Caco-2 (cell line): ENCODE data around the gene ZPLD1. TPM values are rescaled to one million over a fixed set of nuclear protein-coding genes. Genes with fewer than 3 reads are reported as not detected.

ENCODE experiments used
- BruUV-seq: library from RNA; stranded (reverse); fragments of 400-500 nt; replicated peaks from 2 replicates; lab custom pipeline; 2021; lab: Mats Ljungman, UMichigan
- CTCF ChIA-PET: fragments of 300-600 bp; sonication (Branson Sonifier 250); formaldehyde crosslinking; loops from one replicate; lab custom pipeline; 2022; ENCODE audit warnings: antibody characterized with exemption; lab: Charles Lee
- POLR2A ChIA-PET: fragments of 300-600 bp; sonication (Branson Sonifier 250); formaldehyde crosslinking; loops from one replicate; lab custom pipeline; 2022; ENCODE audit warnings: antibody characterized with exemption; lab: Charles Lee
- DNase-seq, 2 experiments: peaks; one replicate each; pipeline versions ENCODE4 v3.0.0 to v3.0.0-alpha.2; 2020 to 2022
- H3K27me3 ChIP-seq: replicated peaks from 2 replicates; pipeline ENCODE4 v1.6.0; 2011; ENCODE audit warnings: low read length; ENCODE audit not compliant: control insufficient read depth, insufficient read depth
- H3K36me3 ChIP-seq: 2 replicates; pipeline ENCODE4 v1.5.1; 2011; ENCODE audit warnings: low read length; ENCODE audit not compliant: control insufficient read depth, insufficient read depth
- H3K4me1 ChIP-seq: fragments of 250-450 bp; sonication (Bioruptor Pico); 2 replicates; pipeline ENCODE4 v1.5.1; 2020; ENCODE audit warnings: mild to moderate bottlenecking
- H3K4me3 ChIP-seq: 2 replicates; pipeline ENCODE4 v1.5.1; 2011; ENCODE audit warnings: low read depth, mild to moderate bottlenecking, control low read depth, low read length
- H3K9me3 ChIP-seq: fragments of 250-450 bp; sonication (Bioruptor Pico); 2 replicates; pipeline ENCODE4 v1.5.1; 2020; ENCODE audit warnings: mild to moderate bottlenecking, moderate library complexity
- H3K27ac Mint-ChIP-seq: one replicate; pipeline ENCODE4 v1.8.0; 2022; ENCODE audit warnings: mixed read lengths; ENCODE audit not compliant: unreplicated experiment
- H3K27me3 Mint-ChIP-seq: one replicate; pipeline ENCODE4 v1.8.0; 2022; ENCODE audit warnings: mixed read lengths; ENCODE audit not compliant: insufficient read depth, unreplicated experiment
- H3K36me3 Mint-ChIP-seq: one replicate; pipeline ENCODE4 v1.8.0; 2022; ENCODE audit warnings: mild to moderate bottlenecking, mixed read lengths; ENCODE audit not compliant: insufficient read depth, unreplicated experiment
- H3K4me1 Mint-ChIP-seq: one replicate; pipeline ENCODE4 v1.8.0; 2022; ENCODE audit warnings: low read depth, mixed read lengths; ENCODE audit not compliant: unreplicated experiment
- H3K4me3 Mint-ChIP-seq: one replicate; pipeline ENCODE4 v1.8.0; 2022; ENCODE audit warnings: mild to moderate bottlenecking, moderate library complexity, mixed read lengths; ENCODE audit not compliant: unreplicated experiment
- H3K9me3 Mint-ChIP-seq: one replicate; pipeline ENCODE4 v1.8.0; 2022; ENCODE audit warnings: mixed read lengths; ENCODE audit not compliant: unreplicated experiment
- intact Hi-C: fragments of 100-400 bp; cut with micrococcal nuclease; formaldehyde crosslinking; loops from one replicate; pipeline ENCODE4 v1.10.0; 2022; ENCODE audit not compliant: unreplicated experiment
- total RNA-seq: library from RNA; stranded (reverse); gene quantifications from 2 replicates; pipeline ENCODE4 v1.2.3, GENCODE V29; 2022
- TF ChIP-seq, protein P1 (sequence below), 2 experiments: fragments of 200-600 bp in 1 of 2; IDR thresholded peaks; 1 replicate in 1 of 2; 2 replicates in 1 of 2; pipeline versions ENCODE4 v1.5.1 to v1.8.0; 2011 to 2022; ENCODE audit warnings: antibody characterized with exemption in 1 of 2, control low read depth in 1 of 2, inconsistent platforms in 1 of 2, low read depth in 1 of 2, low read length in 1 of 2, mild to moderate bottlenecking in 1 of 2, moderate library complexity in 1 of 2; ENCODE audit not compliant: insufficient read depth in 1 of 2, severe bottlenecking in 1 of 2, unreplicated experiment in 1 of 2

ZPLD1 gene
- total RNA-seq, 1 experiment from 2014 or later, result not detected

DNA sequence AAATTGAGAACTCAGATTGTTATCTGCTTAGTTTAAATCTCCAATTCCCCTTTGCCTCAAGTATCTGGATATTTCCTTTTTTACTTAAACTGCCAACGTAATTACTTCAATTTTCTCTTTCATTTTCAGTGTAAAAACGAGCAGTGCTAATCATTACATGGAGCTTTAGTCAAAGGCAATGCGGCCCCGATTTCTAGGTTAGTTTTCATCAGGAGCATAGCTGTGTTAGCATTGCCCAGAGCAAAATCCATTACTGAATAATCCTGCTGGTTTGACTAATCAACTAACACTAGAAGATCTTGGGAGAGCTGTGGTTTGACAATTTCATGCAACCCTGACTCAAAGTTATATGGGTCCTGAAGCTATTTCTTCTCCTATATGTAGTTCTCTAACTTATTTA lies 46.2 kb downstream of the ZPLD1 start:
- Histone ChIP-seq H3K9me3 (no peaks in the 10 kb centered on the region), H3K4me1 (no peaks in the 10 kb centered on the region), H3K27me3 (no peaks in the 10 kb centered on the region), H3K36me3 (no peaks in the 10 kb centered on the region), H3K4me3 (no peak overlapping the region)
- CTCF ChIA-PET, result no interaction called here
- Mint-ChIP-seq H3K36me3 (no peaks in the 10 kb centered on the region), H3K4me3 (no peak overlapping the region), H3K27ac (no peak overlapping the region), H3K4me1 (peaks cover 6% of the 10 kb centered on the region), H3K9me3 (no peaks in the 10 kb centered on the region), H3K27me3 (no peaks in the 10 kb centered on the region)
- intact Hi-C loops, result no loop called here
- no TSS peak for BruUV-seq
- TF ChIP-seq, protein P1, sequence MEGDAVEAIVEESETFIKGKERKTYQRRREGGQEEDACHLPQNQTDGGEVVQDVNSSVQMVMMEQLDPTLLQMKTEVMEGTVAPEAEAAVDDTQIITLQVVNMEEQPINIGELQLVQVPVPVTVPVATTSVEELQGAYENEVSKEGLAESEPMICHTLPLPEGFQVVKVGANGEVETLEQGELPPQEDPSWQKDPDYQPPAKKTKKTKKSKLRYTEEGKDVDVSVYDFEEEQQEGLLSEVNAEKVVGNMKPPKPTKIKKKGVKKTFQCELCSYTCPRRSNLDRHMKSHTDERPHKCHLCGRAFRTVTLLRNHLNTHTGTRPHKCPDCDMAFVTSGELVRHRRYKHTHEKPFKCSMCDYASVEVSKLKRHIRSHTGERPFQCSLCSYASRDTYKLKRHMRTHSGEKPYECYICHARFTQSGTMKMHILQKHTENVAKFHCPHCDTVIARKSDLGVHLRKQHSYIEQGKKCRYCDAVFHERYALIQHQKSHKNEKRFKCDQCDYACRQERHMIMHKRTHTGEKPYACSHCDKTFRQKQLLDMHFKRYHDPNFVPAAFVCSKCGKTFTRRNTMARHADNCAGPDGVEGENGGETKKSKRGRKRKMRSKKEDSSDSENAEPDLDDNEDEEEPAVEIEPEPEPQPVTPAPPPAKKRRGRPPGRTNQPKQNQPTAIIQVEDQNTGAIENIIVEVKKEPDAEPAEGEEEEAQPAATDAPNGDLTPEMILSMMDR (IDR thresholded peaks at IDR 0.05; ENCODE audit: insufficient read depth in 1 of 2, low read depth in 1 of 2, low read length in 1 of 2, severe bottlenecking in 1 of 2, unreplicated experiment in 1 of 2), result no peak
- POLR2A ChIA-PET, result no interaction called here
- no peak for DNase-seq

DNA sequence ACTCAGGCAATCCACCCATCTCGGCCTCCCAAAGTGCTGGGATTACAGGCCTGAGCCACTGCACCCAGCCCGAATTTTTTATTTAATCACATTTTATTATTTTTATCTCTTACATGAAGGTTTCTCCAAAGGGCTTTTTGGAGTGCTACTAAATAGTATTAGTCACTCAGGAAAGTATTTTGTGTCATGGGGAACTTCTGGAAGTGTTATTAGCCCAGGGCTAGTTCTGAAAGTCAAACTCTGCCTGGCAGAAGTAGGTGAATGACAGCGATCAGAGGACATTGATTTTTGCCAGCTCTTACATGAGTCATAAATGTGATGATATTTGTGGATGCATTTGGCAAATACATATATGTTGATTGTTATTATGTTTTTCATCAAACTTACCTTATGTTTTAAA lies 48.7 kb downstream of the ZPLD1 start:
- no peak for DNase-seq
- H3K27me3 ChIP-seq, result no peaks in the 10 kb centered on the region
- no peaks in the 10 kb centered on the region for H3K4me1 ChIP-seq
- TF ChIP-seq, protein P1 (IDR thresholded peaks at IDR 0.05; ENCODE audit: insufficient read depth in 1 of 2, low read depth in 1 of 2, low read length in 1 of 2, severe bottlenecking in 1 of 2, unreplicated experiment in 1 of 2), result no peak
- Mint-ChIP-seq H3K9me3 (no peaks in the 10 kb centered on the region), H3K27ac (no peak overlapping the region), H3K36me3 (no peaks in the 10 kb centered on the region), H3K4me1 (no peaks in the 10 kb centered on the region), H3K27me3 (no peaks in the 10 kb centered on the region), H3K4me3 (no peak overlapping the region)
- ChIA-PET POLR2A (no interaction called here), CTCF (no interaction called here)
- no peak overlapping the region for H3K4me3 ChIP-seq
- H3K9me3 ChIP-seq, result no peaks in the 10 kb centered on the region
- BruUV-seq, result no TSS peak
- H3K36me3 ChIP-seq, result no peaks in the 10 kb centered on the region
- intact Hi-C loops, result no loop called here

DNA sequence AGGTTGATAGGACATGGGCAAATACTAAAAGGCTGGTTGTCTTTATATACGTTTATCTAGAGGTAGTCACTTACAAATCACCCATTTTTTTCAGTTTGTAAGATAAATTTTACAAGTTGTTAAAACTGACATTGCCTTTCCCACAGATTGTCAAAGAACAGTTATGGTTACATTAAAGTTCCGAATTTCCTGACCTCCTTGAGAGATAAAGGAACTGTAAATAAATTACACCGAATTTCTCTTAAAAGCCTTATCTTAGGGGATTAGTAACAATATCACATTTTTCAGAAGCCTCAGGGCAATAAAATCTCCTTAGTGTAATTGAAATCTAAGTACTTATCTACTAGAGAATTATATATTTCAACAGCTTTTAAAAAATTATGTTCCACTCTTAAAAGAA lies 49.5 kb downstream of the ZPLD1 start:
- no TSS peak for BruUV-seq
- no peaks in the 10 kb centered on the region for H3K4me1 Mint-ChIP-seq

More for the DNA sequence above, 49.5 kb downstream of the ZPLD1 start:
- no peak overlapping the region for H3K4me3 Mint-ChIP-seq
- no peaks in the 10 kb centered on the region for H3K9me3 Mint-ChIP-seq
- Histone ChIP-seq H3K27me3 (no peaks in the 10 kb centered on the region), H3K4me3 (no peak overlapping the region), H3K4me1 (no peaks in the 10 kb centered on the region), H3K9me3 (no peaks in the 10 kb centered on the region), H3K36me3 (no peaks in the 10 kb centered on the region)
- no peak for DNase-seq
- intact Hi-C loops, result no loop called here
- H3K27me3 Mint-ChIP-seq, result no peaks in the 10 kb centered on the region
- ChIA-PET CTCF (no interaction called here), POLR2A (no interaction called here)
- TF ChIP-seq, protein P1 (IDR thresholded peaks at IDR 0.05; ENCODE audit: insufficient read depth in 1 of 2, low read depth in 1 of 2, low read length in 1 of 2, severe bottlenecking in 1 of 2, unreplicated experiment in 1 of 2), result no peak
- H3K36me3 Mint-ChIP-seq, result no peaks in the 10 kb centered on the region
- no peak overlapping the region for H3K27ac Mint-ChIP-seq
